Endodermal cell (in vitro differentiated cells): ENCODE data around the gene IFT57. TPM values are rescaled to one million over a fixed set of nuclear protein-coding genes. Genes with fewer than 3 reads are reported as not detected.

Experiments
- DNase-seq: peaks from one replicate; pipeline ENCODE4 v3.0.0-alpha.2; 2017
- H3K27ac ChIP-seq: 2 replicates; pipeline ENCODE4 v1.5.1; 2013; ENCODE audit warnings: mild to moderate bottlenecking, low read depth, low read length, moderate library complexity
- H3K27me3 ChIP-seq: 2 replicates; pipeline ENCODE4 v1.6.1; 2013; ENCODE audit warnings: mild to moderate bottlenecking, low read length, moderate library complexity; ENCODE audit not compliant: insufficient read depth, control insufficient read depth, poor library complexity, severe bottlenecking
- H3K36me3 ChIP-seq: 2 replicates; pipeline ENCODE4 v1.7.0; 2013; ENCODE audit warnings: mild to moderate bottlenecking, low read length, moderate library complexity; ENCODE audit not compliant: control insufficient read depth, insufficient read depth
- H3K4me1 ChIP-seq: one replicate; pipeline ENCODE4 v1.7.0; 2013; ENCODE audit warnings: low read length; ENCODE audit not compliant: control insufficient read depth, insufficient read depth
- H3K4me3 ChIP-seq: 2 replicates; pipeline ENCODE4 v1.5.1; 2013; ENCODE audit warnings: mild to moderate bottlenecking, low read length, moderate library complexity
- H3K9ac ChIP-seq: 2 replicates; pipeline ENCODE4 v1.6.1; 2013; ENCODE audit warnings: mild to moderate bottlenecking, low read length, moderate library complexity; ENCODE audit not compliant: poor library complexity, severe bottlenecking; ENCODE audit errors: extremely low read depth
- H3K9me3 ChIP-seq: 2 replicates; pipeline ENCODE4 v1.6.1; 2013; ENCODE audit warnings: mild to moderate bottlenecking, low read length, moderate library complexity; ENCODE audit not compliant: control insufficient read depth
- H3K27ac Mint-ChIP-seq: 2 replicates; pipeline ENCODE4 v1.8.0; 2020; ENCODE audit warnings: mixed read lengths
- H3K27me3 Mint-ChIP-seq: 2 replicates; pipeline ENCODE4 v1.8.0; 2021; ENCODE audit warnings: mild to moderate bottlenecking, mixed read lengths; ENCODE audit not compliant: insufficient read depth
- H3K36me3 Mint-ChIP-seq: 2 replicates; pipeline ENCODE4 v1.8.0; 2020; ENCODE audit warnings: low read depth, mixed read lengths
- H3K4me1 Mint-ChIP-seq: 2 replicates; pipeline ENCODE4 v1.8.0; 2020; ENCODE audit warnings: mixed read lengths
- H3K4me3 Mint-ChIP-seq: 2 replicates; pipeline ENCODE4 v1.8.0; 2020; ENCODE audit warnings: mild to moderate bottlenecking, moderate library complexity, mixed read lengths
- H3K9me3 Mint-ChIP-seq: 2 replicates; pipeline ENCODE4 v1.8.0; 2020; ENCODE audit warnings: mild to moderate bottlenecking, mixed read lengths
- CTCF ChIP-seq: fragments of 200-600 bp; sonication (generic); conservative IDR thresholded peaks from 2 replicates; pipeline ENCODE4 v1.5.0; 2021; ENCODE audit warnings: antibody characterized with exemption, mild to moderate bottlenecking
- WGBS, 2 experiments: methylation state at CpG; one replicate each; pipeline versions ENCODE4 v1.1.5 to v1.1.7; 2013; ENCODE audit warnings: missing lambda C conversion rate in 2 of 2, mixed read lengths in 1 of 2; ENCODE audit not compliant: insufficient coverage in 1 of 2, insufficient read length in 1 of 2; 5-methylcytosine and 5-hydroxymethylcytosine counted together
- total RNA-seq, 2 donors: library from RNA; stranded (reverse); fragmentation: NEBNext Ultra II Directional in 1 of 2; extraction: Animal tissue kit (Norgen Biotek cat#: 25700) in 1 of 2; gene quantifications; 2 replicates in 1 of 2; 3 replicates in 1 of 2; pipeline ENCODE4 v1.2.1, GENCODE V29; 2021

Gene IFT57
- total RNA-seq, 2 donors from 2014 or later = 45.5 to 60.5 TPM

GRCh38 chr3:108191394-108191793 is 30.8 kb downstream of the IFT57 start:
- H3K9me3 Mint-ChIP-seq = peaks cover 8% of the 10 kb centered on the region
- Histone ChIP-seq H3K4me3 (no peak overlapping the region), H3K9ac (no peak overlapping the region), H3K27ac (no peak overlapping the region), H3K9me3 (peaks cover 6% of the 10 kb centered on the region), H3K36me3 (peaks cover 7% of the 10 kb centered on the region), H3K4me1 (no peaks in the 10 kb centered on the region), H3K27me3 (no peaks in the 10 kb centered on the region)
- no peak for DNase-seq
- H3K36me3 Mint-ChIP-seq = peaks cover 22% of the 10 kb centered on the region
- H3K4me1 Mint-ChIP-seq = peaks cover 7% of the 10 kb centered on the region
- no peak overlapping the region for H3K27ac Mint-ChIP-seq
- no peak overlapping the region for H3K4me3 Mint-ChIP-seq
- H3K27me3 Mint-ChIP-seq = peaks cover 6% of the 10 kb centered on the region
- no peak for TF ChIP-seq CTCF
- 92 to 95% methylated on average over 2 to 4 of the region's 4 CpGs for WGBS, 2 experiments

- no peak overlapping the region for H3K27ac Mint-ChIP-seq
Measured at GRCh38 chr3:108190346-108190745, 31.9 kb downstream of the IFT57 start.

GRCh38 chr3:108189440-108189839 is 32.8 kb downstream of the IFT57 start:
- Histone ChIP-seq H3K27me3 (no peaks in the 10 kb centered on the region), H3K27ac (no peak overlapping the region), H3K4me1 (no peaks in the 10 kb centered on the region), H3K36me3 (peaks cover 7% of the 10 kb centered on the region), H3K9ac (no peak overlapping the region), H3K4me3 (no peak overlapping the region), H3K9me3 (peaks cover 2% of the 10 kb centered on the region)
- H3K4me1 Mint-ChIP-seq = peaks cover 7% of the 10 kb centered on the region
- H3K27me3 Mint-ChIP-seq = peaks cover 6% of the 10 kb centered on the region
- TF ChIP-seq CTCF = no peak
- peaks cover 26% of the 10 kb centered on the region for H3K36me3 Mint-ChIP-seq
- no peak overlapping the region for H3K4me3 Mint-ChIP-seq
- no peak overlapping the region for H3K27ac Mint-ChIP-seq
- peaks cover 5% of the 10 kb centered on the region for H3K9me3 Mint-ChIP-seq
- DNase-seq = no peak
- 85 to 88% methylated on average over 2 of the region's 3 CpGs for WGBS, 2 experiments

More at GRCh38 chr3:108190346-108190745, 31.9 kb downstream of the IFT57 start:
- Mint-ChIP-seq H3K4me1 (peaks cover 7% of the 10 kb centered on the region), H3K9me3 (peaks cover 8% of the 10 kb centered on the region), H3K4me3 (no peak overlapping the region), H3K36me3 (peaks cover 26% of the 10 kb centered on the region), H3K27me3 (peaks cover 6% of the 10 kb centered on the region)
- Histone ChIP-seq H3K4me3 (no peak overlapping the region), H3K4me1 (no peaks in the 10 kb centered on the region), H3K27me3 (no peaks in the 10 kb centered on the region), H3K27ac (no peak overlapping the region), H3K9ac (no peak overlapping the region), H3K9me3 (peaks cover 6% of the 10 kb centered on the region), H3K36me3 (peaks cover 7% of the 10 kb centered on the region)
- no peak for DNase-seq
- TF ChIP-seq CTCF = no peak
- 92% methylated on average over 3 of the region's 3 CpGs; no CpG with 5 or more reads in 1 of the 2 experiments for whole genome bisulfite sequencing, 2 experiments
